GM19372 (cell line): ENCODE measurements around the gene LRRC74B.
"Not testable (repeated sequence)": the region's sequence is repeated elsewhere in the genome, so short reads cannot be mapped to it uniquely, and the experiment has no call there.

Experiments
- ATAC-seq: cut with Tn5 transposase; IDR thresholded peaks from one replicate; pipeline ENCODE4 v1.9.1; 2021; ENCODE audit warnings: mild to moderate bottlenecking, low read depth, moderate library complexity; ENCODE audit not compliant: unreplicated experiment

The LRRC74B gene

GRCh38 chr22:21073023-21073422 lies 27.3 kb downstream of the LRRC74B start:
- ATAC-seq: no peak

GRCh38 chr22:21073482-21073881 lies 27.7 kb downstream of the LRRC74B start:
- no peak for ATAC-seq

DNA sequence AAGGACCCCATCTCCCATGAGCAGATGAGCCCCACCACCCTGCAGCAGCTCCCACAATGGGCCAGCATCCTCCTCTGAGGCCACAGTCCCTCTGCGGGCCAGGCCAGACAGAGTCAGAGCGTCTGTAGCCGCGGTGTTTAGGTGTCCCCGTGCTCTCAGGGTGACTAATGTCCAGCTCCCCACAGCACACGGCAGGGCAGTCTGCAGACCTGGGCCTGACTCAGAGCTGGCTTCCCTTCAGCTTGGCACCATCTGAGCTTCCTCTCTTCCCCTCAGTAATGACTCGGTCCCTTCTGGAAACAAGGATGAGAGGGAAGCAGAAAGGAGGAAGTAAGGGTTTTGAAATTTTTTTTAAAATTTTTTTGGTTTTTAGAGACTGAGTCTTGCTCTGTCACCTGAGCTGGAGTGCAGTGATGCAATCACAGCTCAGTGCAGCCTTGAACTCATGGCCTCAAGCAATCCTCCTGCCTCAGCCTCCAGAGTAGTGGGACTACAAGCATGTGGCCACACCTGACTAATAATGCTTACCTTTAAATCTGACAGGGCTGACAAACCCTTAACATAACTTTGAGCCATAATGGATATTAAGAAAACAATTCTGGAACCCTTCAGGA lies 28.5 kb downstream of the LRRC74B start:
- ATAC-seq: no peak

DNA sequence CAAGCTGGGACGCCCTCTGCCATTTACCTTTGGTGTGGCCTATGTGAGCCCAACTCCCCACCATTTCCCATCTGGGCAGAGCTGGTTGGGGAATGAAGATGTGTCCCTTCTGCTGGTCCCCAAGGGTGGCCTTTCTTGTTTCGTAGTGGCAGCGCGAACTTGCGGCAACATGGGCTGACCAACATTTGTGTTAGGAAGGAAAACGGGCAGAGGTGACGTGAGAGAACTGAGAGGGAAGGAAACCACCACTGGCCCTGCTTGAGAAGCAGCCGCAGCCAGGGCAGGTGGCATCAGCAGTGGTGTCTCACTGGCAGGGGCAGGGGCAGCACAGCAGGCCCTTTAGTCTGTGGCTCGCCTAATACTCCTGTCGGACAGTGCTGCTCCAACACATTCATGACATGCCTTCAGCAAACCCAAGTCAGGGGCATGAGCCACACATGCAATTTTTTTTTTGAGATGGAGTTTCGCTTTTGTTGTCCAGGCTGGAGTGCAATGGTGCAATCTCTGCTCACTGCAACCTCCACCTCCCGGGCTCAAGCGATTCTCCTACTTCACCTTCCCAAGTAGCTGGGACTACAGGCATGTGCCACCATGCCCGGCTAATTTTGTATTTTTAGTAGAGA lies 29.9 kb downstream of the LRRC74B start:
- no peak for ATAC-seq

- ATAC-seq: no peak
These were observed 31.3 kb downstream of the LRRC74B start for GRCh38 chr22:21076912-21077625.

DNA sequence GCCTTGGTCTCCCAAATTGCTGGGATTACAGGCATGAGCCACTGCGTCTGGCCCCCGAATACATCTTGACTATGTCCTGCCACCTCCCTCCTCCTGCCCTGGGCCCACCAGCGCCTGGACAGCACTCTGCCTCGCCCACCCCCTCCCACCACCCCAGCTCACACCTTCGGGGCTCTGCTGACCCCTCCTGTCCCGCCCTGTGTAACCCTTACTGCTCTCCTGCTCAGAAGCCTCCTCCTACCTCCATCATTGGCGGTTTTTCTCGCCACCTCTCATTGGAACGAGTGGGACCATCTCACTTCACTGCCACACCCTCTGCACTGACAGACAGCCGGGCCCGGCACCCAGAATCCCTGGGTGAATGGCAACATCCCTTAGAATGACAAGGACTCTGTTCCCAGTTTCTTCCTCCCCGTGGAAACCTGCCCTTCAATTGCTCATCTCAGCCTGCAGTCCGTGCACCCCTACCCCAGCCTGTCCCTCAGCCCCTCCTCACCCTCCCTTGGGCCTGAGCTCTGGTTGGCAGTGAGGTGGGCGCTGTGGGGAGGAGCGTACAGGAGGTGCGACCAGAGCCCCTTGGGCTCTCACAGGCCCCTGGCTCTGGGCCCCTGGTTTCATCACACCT lies 32.2 kb downstream of the LRRC74B start:
- ATAC-seq: no peak

DNA sequence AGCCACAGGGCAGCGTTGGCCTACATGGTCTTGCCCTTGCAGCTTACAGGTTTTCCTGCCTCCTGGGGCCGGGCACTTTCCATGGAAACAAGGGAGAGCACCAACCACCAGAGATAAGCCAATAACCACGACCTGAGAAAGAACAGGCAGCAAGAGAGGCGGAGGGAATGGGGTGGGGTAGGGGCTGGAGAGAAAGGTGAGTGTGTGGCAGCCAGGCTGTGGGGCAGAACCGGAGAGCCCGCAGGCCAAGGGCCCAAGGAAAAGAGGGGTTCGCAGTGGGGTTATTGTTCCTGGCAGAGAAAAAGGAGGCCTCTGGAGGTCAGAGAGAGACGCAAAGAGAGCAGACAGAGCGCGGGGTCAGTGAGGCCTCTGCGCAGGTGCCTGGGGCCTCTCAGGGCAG lies 33.2 kb downstream of the LRRC74B start:
- no peak for ATAC-seq

DNA sequence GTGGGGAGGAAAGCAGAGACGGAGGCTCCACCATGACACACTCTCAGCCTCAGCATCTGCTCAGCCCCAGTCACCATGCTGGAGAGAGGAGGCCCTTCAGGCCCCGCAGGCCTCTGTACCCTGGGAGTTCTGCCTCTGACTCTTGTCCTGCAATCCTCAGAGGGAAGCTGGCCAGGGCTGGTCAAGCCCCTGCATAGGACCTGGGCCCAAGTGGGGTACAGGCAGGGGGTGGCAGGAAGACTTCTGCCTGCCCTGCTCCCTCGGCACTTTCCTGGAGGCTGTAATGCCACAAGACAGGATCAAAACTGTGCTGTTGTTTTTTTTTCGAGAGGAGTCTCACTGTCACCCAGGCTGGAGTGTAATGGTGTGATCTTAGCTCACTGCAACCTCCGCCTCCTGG lies 33.7 kb downstream of the LRRC74B start:
- ATAC-seq: no peak

- ATAC-seq: no peak
These were observed 34.8 kb downstream of the LRRC74B start for GRCh38 chr22:21080435-21081137.

DNA sequence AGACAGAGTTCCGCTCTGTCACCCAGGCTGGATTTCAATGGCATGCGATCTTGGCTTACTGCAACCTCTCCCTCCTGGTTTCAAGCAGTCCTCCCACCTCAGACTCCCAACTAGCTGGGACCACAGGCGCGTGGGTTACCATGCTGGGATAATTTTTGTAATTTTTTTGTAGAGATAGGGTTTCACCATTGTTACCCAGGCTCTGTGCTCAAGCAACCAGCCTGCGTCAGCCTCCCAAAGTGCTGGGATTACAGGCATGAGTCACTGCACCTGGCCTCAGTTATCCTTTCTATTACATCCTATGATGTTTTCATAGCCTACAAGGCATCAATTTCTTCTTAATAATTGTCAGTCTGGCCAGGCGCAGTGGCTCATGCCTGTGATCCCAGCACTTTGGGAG lies 36.5 kb downstream of the LRRC74B start:
- no peak for ATAC-seq

DNA sequence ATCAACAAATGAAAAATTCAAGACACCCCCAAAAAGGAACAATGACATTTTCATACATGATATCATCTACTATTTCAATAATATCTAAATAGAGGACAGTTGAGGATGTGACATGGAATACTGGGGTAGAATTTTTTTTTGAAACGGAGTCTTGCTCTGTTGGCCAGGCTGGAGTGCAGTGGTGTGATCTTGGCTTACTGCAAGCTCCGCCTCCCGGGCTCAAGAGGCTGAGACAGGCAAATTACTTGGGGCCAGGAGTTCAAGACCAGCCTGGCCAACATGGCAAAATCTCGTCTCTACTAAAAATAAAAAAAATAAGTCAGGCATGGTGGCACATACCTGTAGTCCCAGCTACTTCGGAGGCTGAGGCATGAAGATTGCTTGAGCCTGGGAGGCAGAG lies 41.4 kb downstream of the LRRC74B start:
- ATAC-seq: no peak

- not testable (repeated sequence) for ATAC-seq
These were observed 42.2 kb downstream of the LRRC74B start for GRCh38 chr22:21087926-21088325.

DNA sequence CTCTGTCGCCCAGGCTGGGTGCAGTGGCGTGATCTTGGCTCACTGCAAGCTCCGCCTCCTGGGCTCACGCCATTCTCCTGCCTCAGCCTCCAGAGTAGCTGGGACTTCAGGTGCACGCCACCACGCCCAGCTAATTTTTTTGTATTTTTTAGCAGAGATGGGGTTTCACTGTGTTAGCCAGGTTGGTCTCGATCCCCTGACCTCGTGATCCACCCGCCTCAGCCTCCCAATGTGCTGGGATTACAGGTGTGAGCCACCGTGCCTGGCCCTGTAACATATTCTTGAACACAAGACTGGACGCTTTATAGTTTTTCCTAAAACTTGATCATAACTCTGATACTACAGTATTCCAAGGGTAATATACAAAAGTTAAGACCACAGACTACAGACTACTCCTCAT lies 45.5 kb downstream of the LRRC74B start:
- ATAC-seq: not testable (repeated sequence)

- no peak for ATAC-seq
These were observed 47.2 kb downstream of the LRRC74B start for GRCh38 chr22:21092797-21093554.

GRCh38 chr22:21093555-21094137 lies 47.9 kb downstream of the LRRC74B start:
- ATAC-seq: not testable (repeated sequence)

DNA sequence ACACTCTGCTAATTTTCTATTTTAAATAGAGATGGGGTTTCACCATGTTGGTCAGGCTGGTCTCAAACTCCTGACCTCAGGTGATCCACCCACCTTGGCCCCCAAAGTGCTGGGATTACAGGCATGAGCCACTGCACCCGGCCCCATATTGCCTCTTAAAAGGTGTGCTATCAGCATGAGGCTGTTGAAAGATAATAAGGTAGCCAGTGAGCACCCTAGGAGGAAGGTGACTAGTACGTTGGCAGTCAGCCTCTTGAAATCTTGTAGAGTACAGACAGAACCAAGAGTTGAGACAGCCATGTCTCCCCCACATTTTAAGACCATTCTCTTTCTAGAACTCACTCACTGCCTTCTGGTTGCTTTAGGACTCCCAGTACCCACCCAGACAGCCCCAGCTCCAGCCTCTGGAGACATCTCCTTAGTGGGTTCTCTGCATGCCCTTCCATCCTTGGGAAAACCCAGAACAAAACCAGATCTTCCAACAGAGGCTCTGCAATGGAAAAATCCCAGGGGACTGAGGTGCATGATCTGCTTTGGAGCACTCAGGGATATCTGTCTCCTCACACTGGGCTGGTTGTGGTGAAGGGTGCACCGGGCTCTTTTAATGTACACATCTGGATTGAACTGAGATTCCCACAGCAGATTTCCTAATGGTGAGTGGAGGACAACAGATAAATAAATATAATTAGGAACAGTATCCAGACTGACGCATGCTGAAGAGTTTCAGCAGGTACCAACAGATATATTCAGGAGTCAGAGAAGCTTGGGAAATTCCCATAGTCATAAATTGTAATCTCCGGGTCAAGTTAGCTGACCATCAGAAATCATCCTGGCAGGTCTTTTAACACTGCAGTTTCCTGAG lies 49.4 kb downstream of the LRRC74B start:
- no peak for ATAC-seq

DNA sequence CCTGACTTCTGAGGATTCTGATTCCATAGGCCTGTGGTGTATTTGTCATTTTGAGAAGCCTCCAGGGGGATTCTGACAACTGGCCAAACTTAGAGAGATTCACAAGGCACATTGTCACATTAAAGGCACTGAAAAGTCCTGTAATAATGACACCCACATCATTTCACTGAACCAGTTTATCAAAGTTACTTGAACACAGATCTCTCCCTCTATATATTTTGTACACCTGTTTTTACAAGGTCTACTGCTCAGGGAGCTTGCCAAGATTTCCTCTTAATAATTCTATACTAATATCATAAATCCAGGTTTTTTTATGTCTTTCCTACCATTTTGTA lies 50.0 kb downstream of the LRRC74B start:
- no peak for ATAC-seq

- not testable (repeated sequence) for ATAC-seq
These were observed 51.1 kb downstream of the LRRC74B start for GRCh38 chr22:21096878-21097277.

GRCh38 chr22:21098099-21098671 lies 52.4 kb downstream of the LRRC74B start:
- no peak for ATAC-seq
